Activated naive CD8-positive, alpha-beta T cell treated with anti-CD3 and anti-CD28 coated beads, Interleukin-2, amount 10 ng/mL, durations not matched to agents 7 days and 5 days (primary cell): ENCODE data around the gene CFAP58. TPM values are rescaled to one million over a fixed set of nuclear protein-coding genes. Genes with fewer than 3 reads are reported as not detected.

Experiments
- ATAC-seq: fragments of 150-1000 bp; cut with Tn5 transposase; one replicate; pipeline ENCODE4 v1.10.0; 2021; ENCODE audit warnings: low read depth, moderate library complexity
- POLR2A ChIA-PET: fragments of 350-600 bp; sonication (Branson Sonifier 250); formaldehyde crosslinking; loops from one replicate; lab custom pipeline; 2021; ENCODE audit warnings: antibody characterized with exemption; lab: Charles Lee
- DNase-seq: peaks from one replicate; pipeline ENCODE4 v3.0.0; 2021
- H3K27ac Mint-ChIP-seq: one replicate; pipeline ENCODE4 v1.8.0; 2022; ENCODE audit warnings: mild to moderate bottlenecking, mixed read lengths
- H3K27me3 Mint-ChIP-seq: one replicate; pipeline ENCODE4 v1.8.0; 2022; ENCODE audit warnings: mild to moderate bottlenecking, moderate library complexity, mixed read lengths
- H3K36me3 Mint-ChIP-seq: one replicate; pipeline ENCODE4 v1.8.0; 2021; ENCODE audit warnings: mild to moderate bottlenecking, mixed read lengths
- H3K4me1 Mint-ChIP-seq: one replicate; pipeline ENCODE4 v1.8.0; 2021; ENCODE audit warnings: mixed read lengths
- H3K4me3 Mint-ChIP-seq: one replicate; pipeline ENCODE4 v1.8.0; 2022; ENCODE audit warnings: mild to moderate bottlenecking, moderate library complexity, mixed read lengths
- H3K9me3 Mint-ChIP-seq: one replicate; pipeline ENCODE4 v1.8.0; 2021; ENCODE audit warnings: mixed read lengths
- total RNA-seq, 2 experiments: library from RNA; stranded (reverse); gene quantifications; one replicate each; pipeline ENCODE4 v1.2.3, GENCODE V29; 2021

The CFAP58 gene
- total RNA-seq, 2 experiments from 2014 or later = 0.28 to 0.34 TPM

GRCh38 chr10:104416851-104417250, 63.2 kb downstream of the CFAP58 start:
- POLR2A ChIA-PET = no interaction called here
- DNase-seq (no peak), ATAC-seq (no peak)
- Mint-ChIP-seq H3K9me3 (no peaks in the 10 kb centered on the region), H3K4me3 (no peak overlapping the region), H3K36me3 (no peaks in the 10 kb centered on the region), H3K27ac (no peak overlapping the region), H3K27me3 (peaks cover 5% of the 10 kb centered on the region), H3K4me1 (no peaks in the 10 kb centered on the region)

- Mint-ChIP-seq H3K4me3 (no peak overlapping the region), H3K27ac (no peak overlapping the region), H3K36me3 (no peaks in the 10 kb centered on the region), H3K9me3 (no peaks in the 10 kb centered on the region), H3K27me3 (peaks cover 5% of the 10 kb centered on the region), H3K4me1 (no peaks in the 10 kb centered on the region)
- POLR2A ChIA-PET = no interaction called here
- DNase-seq = no peak
- ATAC-seq = no peak
These were observed 64.1 kb downstream of the CFAP58 start for GRCh38 chr10:104417637-104418292.

- no peaks in the 10 kb centered on the region for H3K27me3 Mint-ChIP-seq
- no peaks in the 10 kb centered on the region for H3K4me1 Mint-ChIP-seq
- H3K9me3 Mint-ChIP-seq = no peaks in the 10 kb centered on the region
- no peak for ATAC-seq
- no peak overlapping the region for H3K4me3 Mint-ChIP-seq
- H3K36me3 Mint-ChIP-seq = no peaks in the 10 kb centered on the region
- POLR2A ChIA-PET = no interaction called here
- DNase-seq = no peak
- H3K27ac Mint-ChIP-seq = no peak overlapping the region
These were observed 71.1 kb downstream of the CFAP58 start for GRCh38 chr10:104424719-104425118.

- POLR2A ChIA-PET = no interaction called here
- no peak overlapping the region for H3K27ac Mint-ChIP-seq
- no peak for DNase-seq
- no peaks in the 10 kb centered on the region for H3K27me3 Mint-ChIP-seq
- no peak for ATAC-seq
- H3K4me1 Mint-ChIP-seq = no peaks in the 10 kb centered on the region
- no peaks in the 10 kb centered on the region for H3K36me3 Mint-ChIP-seq
- no peak overlapping the region for H3K4me3 Mint-ChIP-seq
- no peaks in the 10 kb centered on the region for H3K9me3 Mint-ChIP-seq
These were observed 74.4 kb downstream of the CFAP58 start for GRCh38 chr10:104427989-104428388.

- H3K36me3 Mint-ChIP-seq = no peaks in the 10 kb centered on the region
- POLR2A ChIA-PET = no interaction called here
These were observed 76.2 kb downstream of the CFAP58 start for GRCh38 chr10:104429846-104430245.

GRCh38 chr10:104430360-104430759, 76.7 kb downstream of the CFAP58 start:
- Mint-ChIP-seq H3K4me1 (no peaks in the 10 kb centered on the region), H3K36me3 (no peaks in the 10 kb centered on the region), H3K27me3 (no peaks in the 10 kb centered on the region), H3K9me3 (no peaks in the 10 kb centered on the region), H3K4me3 (no peak overlapping the region), H3K27ac (no peak overlapping the region)
- POLR2A ChIA-PET = no interaction called here
- DNase-seq = no peak
- ATAC-seq = no peak

More at GRCh38 chr10:104429846-104430245, 76.2 kb downstream of the CFAP58 start:
- Mint-ChIP-seq H3K27me3 (no peaks in the 10 kb centered on the region), H3K9me3 (no peaks in the 10 kb centered on the region), H3K4me3 (no peak overlapping the region), H3K4me1 (no peaks in the 10 kb centered on the region), H3K27ac (no peak overlapping the region)
- no peak for ATAC-seq
- no peak for DNase-seq

GRCh38 chr10:104433669-104434068, 80.0 kb downstream of the CFAP58 start:
- Mint-ChIP-seq H3K4me1 (no peaks in the 10 kb centered on the region), H3K4me3 (no peak overlapping the region), H3K27me3 (peaks cover 3% of the 10 kb centered on the region), H3K27ac (no peak overlapping the region), H3K36me3 (no peaks in the 10 kb centered on the region), H3K9me3 (no peaks in the 10 kb centered on the region)
- POLR2A ChIA-PET = no interaction called here
- DNase-seq (no peak), ATAC-seq (no peak)

- Mint-ChIP-seq H3K9me3 (no peaks in the 10 kb centered on the region), H3K27me3 (peaks cover 3% of the 10 kb centered on the region), H3K36me3 (no peaks in the 10 kb centered on the region), H3K27ac (no peak overlapping the region), H3K4me1 (no peaks in the 10 kb centered on the region), H3K4me3 (no peak overlapping the region)
- ATAC-seq = no peak
- DNase-seq = no peak
- POLR2A ChIA-PET = no interaction called here
These were observed 81.0 kb downstream of the CFAP58 start for GRCh38 chr10:104434601-104435000.

- no peak overlapping the region for H3K27ac Mint-ChIP-seq
- ATAC-seq = no peak
- H3K4me1 Mint-ChIP-seq = no peaks in the 10 kb centered on the region
These were observed 82.2 kb downstream of the CFAP58 start for GRCh38 chr10:104435822-104436221.

GRCh38 chr10:104437226-104437625, 83.6 kb downstream of the CFAP58 start:
- no peak overlapping the region for H3K4me3 Mint-ChIP-seq
- no peaks in the 10 kb centered on the region for H3K36me3 Mint-ChIP-seq
- H3K9me3 Mint-ChIP-seq = no peaks in the 10 kb centered on the region
- no peak overlapping the region for H3K27ac Mint-ChIP-seq
- DNase-seq (no peak), ATAC-seq (no peak)
- peaks cover 3% of the 10 kb centered on the region for H3K27me3 Mint-ChIP-seq
- no peaks in the 10 kb centered on the region for H3K4me1 Mint-ChIP-seq
- POLR2A ChIA-PET = no interaction called here

More at GRCh38 chr10:104435822-104436221, 82.2 kb downstream of the CFAP58 start:
- DNase-seq = no peak
- POLR2A ChIA-PET = no interaction called here
- no peak overlapping the region for H3K4me3 Mint-ChIP-seq
- no peaks in the 10 kb centered on the region for H3K36me3 Mint-ChIP-seq
- peaks cover 3% of the 10 kb centered on the region for H3K27me3 Mint-ChIP-seq
- H3K9me3 Mint-ChIP-seq = no peaks in the 10 kb centered on the region

- H3K4me3 Mint-ChIP-seq = no peak overlapping the region
- no peaks in the 10 kb centered on the region for H3K9me3 Mint-ChIP-seq
- H3K36me3 Mint-ChIP-seq = no peaks in the 10 kb centered on the region
- ATAC-seq (no peak), DNase-seq (no peak)
- H3K4me1 Mint-ChIP-seq = no peaks in the 10 kb centered on the region
- H3K27me3 Mint-ChIP-seq = peaks cover 5% of the 10 kb centered on the region
- POLR2A ChIA-PET = no interaction called here
- no peak overlapping the region for H3K27ac Mint-ChIP-seq
These were observed 86.6 kb downstream of the CFAP58 start for GRCh38 chr10:104440221-104440620.

- Mint-ChIP-seq H3K4me1 (no peaks in the 10 kb centered on the region), H3K9me3 (no peaks in the 10 kb centered on the region), H3K27me3 (peaks cover 12% of the 10 kb centered on the region), H3K27ac (no peak overlapping the region), H3K4me3 (no peak overlapping the region), H3K36me3 (no peaks in the 10 kb centered on the region)
- DNase-seq (no peak), ATAC-seq (no peak)
- POLR2A ChIA-PET = no interaction called here
These were observed 87.8 kb downstream of the CFAP58 start for GRCh38 chr10:104441329-104442000.

- Mint-ChIP-seq H3K27me3 (peaks cover 26% of the 10 kb centered on the region), H3K36me3 (no peaks in the 10 kb centered on the region), H3K4me1 (no peaks in the 10 kb centered on the region), H3K9me3 (no peaks in the 10 kb centered on the region), H3K4me3 (no peak overlapping the region), H3K27ac (no peak overlapping the region)
- DNase-seq (no peak), ATAC-seq (no peak)
- POLR2A ChIA-PET = no interaction called here
These were observed 91.7 kb downstream of the CFAP58 start for GRCh38 chr10:104445359-104445758.

- ATAC-seq (no peak), DNase-seq (no peak)
- Mint-ChIP-seq H3K27ac (no peak overlapping the region), H3K4me3 (no peak overlapping the region), H3K36me3 (no peaks in the 10 kb centered on the region), H3K27me3 (peaks cover 26% of the 10 kb centered on the region), H3K4me1 (no peaks in the 10 kb centered on the region), H3K9me3 (no peaks in the 10 kb centered on the region)
- POLR2A ChIA-PET = no interaction called here
These were observed 92.5 kb downstream of the CFAP58 start for GRCh38 chr10:104446151-104446550.
